Measurements from ENCODE around the gene ZCRB1. TPM values are rescaled to one million over a fixed set of nuclear protein-coding genes. Genes with fewer than 3 reads are reported as not detected.

Gene ZCRB1
- total RNA-seq, 2 experiments from 2014 or later, result 30.3 to 31.4 TPM

DNA sequence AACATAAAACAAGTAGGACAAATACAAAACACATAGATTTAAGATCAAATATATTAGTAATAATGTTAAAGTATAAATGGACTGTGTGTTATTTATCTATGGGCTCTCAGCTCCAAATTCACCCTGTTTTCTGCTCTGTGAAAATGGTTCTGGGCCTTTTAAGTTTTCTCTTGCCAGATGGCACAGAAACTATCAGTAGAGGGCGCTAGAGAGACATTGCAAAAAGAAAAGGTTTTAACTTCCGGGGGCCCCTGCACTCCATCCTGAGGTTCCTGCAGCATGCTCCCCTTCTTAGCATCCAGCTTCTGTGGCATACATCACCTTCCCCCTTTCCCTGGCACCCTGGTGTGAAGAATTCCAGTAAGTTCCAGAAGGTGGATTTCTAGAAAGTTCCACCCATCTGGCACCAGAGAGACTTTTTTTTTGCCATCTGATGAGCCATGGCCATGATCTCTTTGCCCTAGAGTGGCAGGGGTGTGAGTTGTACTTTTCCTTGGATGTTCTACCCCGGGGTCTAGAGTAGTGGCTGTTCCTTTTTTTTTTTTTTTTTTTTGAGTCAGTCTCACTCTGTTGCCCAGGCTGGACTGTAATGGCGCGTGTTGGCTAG, 29.3 kb downstream of the ZCRB1 start:
- H3K27me3 ChIP-seq (ENCODE audit: control insufficient read depth in 1 of 2, insufficient read depth in 2 of 2, low read length in 2 of 2), result no peaks in the 10 kb centered on the region
- Mint-ChIP-seq H3K4me1 (ENCODE audit: low read depth) (peaks cover 9% of the 10 kb centered on the region), H3K9me3 (no peaks in the 10 kb centered on the region), H3K36me3 (ENCODE audit: low read depth) (no peaks in the 10 kb centered on the region), H3K4me3 (no peak overlapping the region), H3K27me3 (no peaks in the 10 kb centered on the region), H3K27ac (no peak overlapping the region)
- H3K4me1 ChIP-seq (ENCODE audit: insufficient read depth, low read length), result peaks cover 4% of the 10 kb centered on the region
- no peak overlapping the region for H3K4me3 ChIP-seq (ENCODE audit: low read length)
- POLR2A ChIA-PET, result no interaction called here
- no peaks in the 10 kb centered on the region for H3K36me3 ChIP-seq (ENCODE audit: insufficient read depth, low read length)
- DNase-seq, result peak in 4 of 14 experiments; percentile 3 to 37 (median 22)
- H3K9me3 ChIP-seq (ENCODE audit: control insufficient read depth in 1 of 2, insufficient read depth in 1 of 2, low read length in 2 of 2), result peaks cover 0 to 11% of the 10 kb centered on the region in 2 experiments
- intact Hi-C loops (cut with DNase I, micrococcal nuclease), result no loop called here
- TF ChIP-seq, protein P1, sequence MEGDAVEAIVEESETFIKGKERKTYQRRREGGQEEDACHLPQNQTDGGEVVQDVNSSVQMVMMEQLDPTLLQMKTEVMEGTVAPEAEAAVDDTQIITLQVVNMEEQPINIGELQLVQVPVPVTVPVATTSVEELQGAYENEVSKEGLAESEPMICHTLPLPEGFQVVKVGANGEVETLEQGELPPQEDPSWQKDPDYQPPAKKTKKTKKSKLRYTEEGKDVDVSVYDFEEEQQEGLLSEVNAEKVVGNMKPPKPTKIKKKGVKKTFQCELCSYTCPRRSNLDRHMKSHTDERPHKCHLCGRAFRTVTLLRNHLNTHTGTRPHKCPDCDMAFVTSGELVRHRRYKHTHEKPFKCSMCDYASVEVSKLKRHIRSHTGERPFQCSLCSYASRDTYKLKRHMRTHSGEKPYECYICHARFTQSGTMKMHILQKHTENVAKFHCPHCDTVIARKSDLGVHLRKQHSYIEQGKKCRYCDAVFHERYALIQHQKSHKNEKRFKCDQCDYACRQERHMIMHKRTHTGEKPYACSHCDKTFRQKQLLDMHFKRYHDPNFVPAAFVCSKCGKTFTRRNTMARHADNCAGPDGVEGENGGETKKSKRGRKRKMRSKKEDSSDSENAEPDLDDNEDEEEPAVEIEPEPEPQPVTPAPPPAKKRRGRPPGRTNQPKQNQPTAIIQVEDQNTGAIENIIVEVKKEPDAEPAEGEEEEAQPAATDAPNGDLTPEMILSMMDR (IDR thresholded peaks at IDR 0.05), result no peak
- CTCF ChIA-PET, result interaction anchor here (0.7 kb wide), 1 partner anchor 30 kb away, joined by 4 read pairs; the partner anchor contains the start of genes PPHLN1 and ZCRB1
- H3K27ac ChIP-seq (ENCODE audit: low read depth in 1 of 2, low read length in 2 of 2), result no peak overlapping the region
- ATAC-seq (ENCODE audit: poor library complexity), result no peak

DNA sequence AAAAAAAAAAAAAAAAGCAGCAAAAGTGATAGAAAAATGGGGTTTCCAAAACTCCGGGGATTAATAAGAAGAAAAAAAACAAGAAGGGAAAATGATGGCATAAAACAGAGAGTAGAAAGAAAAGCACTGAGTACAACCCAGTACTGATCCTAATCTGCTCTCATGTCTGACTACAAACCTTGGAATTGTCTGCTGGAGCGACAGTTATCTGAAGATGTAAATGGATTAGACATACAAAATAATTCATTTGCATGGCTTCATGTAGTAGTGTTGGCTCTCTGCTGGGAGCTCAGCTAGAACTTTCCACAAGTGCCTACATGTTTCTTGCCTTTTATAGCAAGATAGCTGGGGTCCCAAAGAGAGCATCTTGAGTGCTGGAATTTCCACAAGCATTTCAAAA, 34.2 kb downstream of the ZCRB1 start:
- H3K4me1 ChIP-seq (ENCODE audit: insufficient read depth, low read length), result no peaks in the 10 kb centered on the region
- Mint-ChIP-seq H3K27ac (no peak overlapping the region), H3K9me3 (no peaks in the 10 kb centered on the region), H3K4me3 (no peak overlapping the region), H3K27me3 (peaks cover 10% of the 10 kb centered on the region), H3K4me1 (ENCODE audit: low read depth) (no peaks in the 10 kb centered on the region), H3K36me3 (ENCODE audit: low read depth) (no peaks in the 10 kb centered on the region)
- no peaks in the 10 kb centered on the region for H3K36me3 ChIP-seq (ENCODE audit: insufficient read depth, low read length)
- POLR2A ChIA-PET, result no interaction called here
- no peak for ATAC-seq (ENCODE audit: poor library complexity)
- H3K27ac ChIP-seq (ENCODE audit: low read depth in 1 of 2, low read length in 2 of 2), result no peak overlapping the region
- intact Hi-C loops (cut with DNase I, micrococcal nuclease), result no loop called here
- CTCF ChIA-PET, result no interaction called here
- H3K9me3 ChIP-seq (ENCODE audit: control insufficient read depth in 1 of 2, insufficient read depth in 1 of 2, low read length in 2 of 2), result peaks cover 0 to 11% of the 10 kb centered on the region in 2 experiments
- DNase-seq, result no peak
- TF ChIP-seq, protein P1 (IDR thresholded peaks at IDR 0.05), result no peak
- no peak overlapping the region for H3K4me3 ChIP-seq (ENCODE audit: low read length)
- peaks cover 0 to 5% of the 10 kb centered on the region in 2 experiments for H3K27me3 ChIP-seq (ENCODE audit: control insufficient read depth in 1 of 2, insufficient read depth in 2 of 2, low read length in 2 of 2)

DNA sequence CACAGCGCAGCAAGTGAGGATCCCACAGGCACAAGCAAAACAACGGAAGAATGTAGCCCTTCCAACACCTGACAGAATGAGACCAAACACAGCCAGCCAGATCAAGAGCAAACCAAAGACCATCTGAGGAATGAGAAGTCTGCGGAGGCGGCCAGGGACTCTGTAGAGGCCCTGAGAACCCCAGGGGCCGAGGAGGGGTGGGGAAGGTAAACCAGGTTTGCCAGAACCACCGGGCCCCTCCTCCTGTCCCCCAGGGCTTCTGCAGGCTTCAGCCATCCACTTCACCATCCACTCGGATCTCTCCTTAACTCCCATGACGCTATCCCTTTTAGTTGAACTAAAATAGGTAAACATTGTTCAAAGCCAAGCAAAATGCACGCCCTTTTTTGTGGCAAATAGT, 37.4 kb downstream of the ZCRB1 start:
- ChIA-PET CTCF (no interaction called here), POLR2A (no interaction called here)
- no peak overlapping the region for H3K4me3 ChIP-seq (ENCODE audit: low read length)
- peaks cover 0 to 6% of the 10 kb centered on the region in 2 experiments for H3K27me3 ChIP-seq (ENCODE audit: control insufficient read depth in 1 of 2, insufficient read depth in 2 of 2, low read length in 2 of 2)
- TF ChIP-seq, protein P1 (IDR thresholded peaks at IDR 0.05), result no peak
- Mint-ChIP-seq H3K9me3 (no peaks in the 10 kb centered on the region), H3K27ac (no peak overlapping the region), H3K4me3 (no peak overlapping the region), H3K36me3 (ENCODE audit: low read depth) (no peaks in the 10 kb centered on the region), H3K4me1 (ENCODE audit: low read depth) (peaks cover 8% of the 10 kb centered on the region), H3K27me3 (peaks cover 10% of the 10 kb centered on the region)
- ATAC-seq (ENCODE audit: poor library complexity), result no peak
- H3K27ac ChIP-seq (ENCODE audit: low read depth in 1 of 2, low read length in 2 of 2), result no peak overlapping the region
- no peaks in the 10 kb centered on the region for H3K4me1 ChIP-seq (ENCODE audit: insufficient read depth, low read length)
- H3K9me3 ChIP-seq (ENCODE audit: control insufficient read depth in 1 of 2, insufficient read depth in 1 of 2, low read length in 2 of 2), result no peaks in the 10 kb centered on the region
- no peak for DNase-seq
- H3K36me3 ChIP-seq (ENCODE audit: insufficient read depth, low read length), result no peaks in the 10 kb centered on the region
- intact Hi-C loops (cut with DNase I, micrococcal nuclease), result no loop called here

All from CD4-positive, alpha-beta T cell (primary cell).